Activated T-cell treated with anti-CD3 and anti-CD28 coated beads, Interleukin-2, amount 50 U/mL, for 4 hours (primary cell): ENCODE data around the gene KLHL29. TPM values are rescaled to one million over a fixed set of nuclear protein-coding genes. Genes with fewer than 3 reads are reported as not detected.
"Not testable (repeated sequence)": the region's sequence is repeated elsewhere in the genome, so short reads cannot be mapped to it uniquely, and the experiment has no call there.

Experiments used
- ATAC-seq, 2 donors: fragments of 200-7000 bp; cut with Tn5 transposase; one replicate each; pipeline ENCODE4 v1.10.0; 2021
- DNase-seq: peaks from one replicate; pipeline ENCODE4 v3.0.0-alpha.2; 2020
- H3K27me3 Mint-ChIP-seq: one replicate; pipeline ENCODE4 v1.8.0; 2021; ENCODE audit warnings: low read depth, mixed read lengths
- H3K36me3 Mint-ChIP-seq: one replicate; pipeline ENCODE4 v1.8.0; 2022; ENCODE audit warnings: mixed read lengths; ENCODE audit not compliant: insufficient read depth
- H3K4me1 Mint-ChIP-seq: one replicate; pipeline ENCODE4 v1.8.0; 2021; ENCODE audit warnings: low read depth, mixed read lengths
- H3K4me3 Mint-ChIP-seq: one replicate; pipeline ENCODE4 v1.8.0; 2021; ENCODE audit warnings: mild to moderate bottlenecking, moderate library complexity, mixed read lengths
- H3K9me3 Mint-ChIP-seq: one replicate; pipeline ENCODE4 v1.8.0; 2021; ENCODE audit warnings: mixed read lengths
- total RNA-seq, 3 donors: library from RNA; stranded (reverse); gene quantifications; one replicate each; pipeline ENCODE4 v1.2.1, GENCODE V29; 2021

KLHL29 gene
- total RNA-seq, 3 donors from 2014 or later: 0.82 to 1.5 (median 1.1) TPM

GRCh38 chr2:23720705-23721453, 335.9 kb downstream of the KLHL29 start:
- peaks cover 47% of the 10 kb centered on the region for H3K36me3 Mint-ChIP-seq
- H3K4me3 Mint-ChIP-seq: no peak overlapping the region
- no peak for ATAC-seq
- H3K9me3 Mint-ChIP-seq: peaks cover 27% of the 10 kb centered on the region
- no peak for DNase-seq
- no peaks in the 10 kb centered on the region for H3K27me3 Mint-ChIP-seq
- no peaks in the 10 kb centered on the region for H3K4me1 Mint-ChIP-seq

GRCh38 chr2:23721454-23721826, 336.5 kb downstream of the KLHL29 start:
- Mint-ChIP-seq H3K4me3 (no peak overlapping the region), H3K27me3 (no peaks in the 10 kb centered on the region), H3K36me3 (peaks cover 49% of the 10 kb centered on the region), H3K9me3 (peaks cover 27% of the 10 kb centered on the region), H3K4me1 (no peaks in the 10 kb centered on the region)
- ATAC-seq: no peak
- no peak for DNase-seq

DNA sequence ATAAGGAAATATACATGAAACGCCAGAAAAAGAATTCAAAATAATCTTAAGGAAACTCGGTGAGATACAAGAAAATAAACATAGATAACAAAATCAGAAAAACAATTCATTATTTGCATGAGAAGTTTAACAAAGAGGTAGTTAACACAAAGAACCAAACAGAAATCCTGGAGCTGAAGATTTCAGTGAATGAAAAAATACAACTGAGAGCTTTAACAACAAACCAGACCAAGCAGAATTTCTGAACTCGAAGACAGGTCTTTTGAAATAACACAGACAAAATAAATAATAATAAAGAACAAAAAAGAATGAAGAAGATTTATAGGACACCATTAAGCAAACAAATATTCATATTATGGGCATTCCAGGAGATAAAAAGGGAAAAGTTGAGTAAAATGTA, 337.3 kb downstream of the KLHL29 start:
- Mint-ChIP-seq H3K36me3 (peaks cover 47% of the 10 kb centered on the region), H3K4me3 (no peak overlapping the region), H3K27me3 (no peaks in the 10 kb centered on the region), H3K9me3 (peaks cover 27% of the 10 kb centered on the region), H3K4me1 (no peaks in the 10 kb centered on the region)
- DNase-seq: no peak
- ATAC-seq: no peak

DNA sequence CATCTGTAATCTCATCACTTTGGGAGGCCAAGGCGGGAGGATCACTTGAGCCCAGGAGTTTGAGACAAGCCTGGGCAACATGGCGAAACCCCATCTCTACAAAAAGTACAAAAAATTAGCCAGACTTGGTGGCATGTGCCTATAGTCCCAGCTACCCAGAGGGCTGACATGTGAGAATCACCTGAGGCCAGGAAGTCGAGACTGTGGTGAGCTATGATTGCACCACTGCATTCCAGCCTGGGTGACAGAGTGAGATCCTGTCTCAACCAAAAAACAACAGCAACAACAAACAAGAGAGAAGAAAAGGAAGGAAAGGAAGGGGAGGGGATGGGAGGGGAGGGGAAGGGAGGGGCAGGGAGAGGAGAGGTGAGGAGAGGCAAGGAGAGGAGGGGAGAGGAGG, 338.1 kb downstream of the KLHL29 start:
- H3K4me3 Mint-ChIP-seq, H3K27me3 Mint-ChIP-seq, ATAC-seq, H3K4me1 Mint-ChIP-seq, DNase-seq: not testable (repeated sequence)
- Mint-ChIP-seq H3K36me3 (peaks cover 54% of the 10 kb centered on the region), H3K9me3 (peaks cover 27% of the 10 kb centered on the region)

DNA sequence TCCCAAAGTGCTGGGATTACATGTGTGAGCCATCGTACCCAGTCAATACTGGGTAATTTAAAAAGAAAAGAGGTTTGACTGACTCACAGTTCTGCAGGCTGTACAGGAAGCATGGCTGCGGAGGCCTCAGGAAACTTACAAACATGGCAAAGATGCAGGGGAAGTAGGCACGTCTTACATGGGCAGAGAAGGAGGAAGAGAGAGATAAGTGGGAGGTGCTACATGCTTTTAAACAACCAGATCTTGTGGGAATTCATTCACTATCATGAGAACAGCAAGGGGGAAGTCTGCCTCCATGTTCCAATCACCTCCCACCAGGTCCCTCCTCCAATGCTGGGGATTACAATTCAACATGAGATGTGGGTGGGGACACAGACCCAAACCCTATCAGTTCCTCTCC, 349.4 kb downstream of the KLHL29 start:
- Mint-ChIP-seq H3K27me3 (no peaks in the 10 kb centered on the region), H3K4me3 (no peak overlapping the region), H3K9me3 (no peaks in the 10 kb centered on the region), H3K4me1 (no peaks in the 10 kb centered on the region), H3K36me3 (peaks cover 46% of the 10 kb centered on the region)
- ATAC-seq: no peak
- no peak for DNase-seq

GRCh38 chr2:23736783-23737182, 351.8 kb downstream of the KLHL29 start:
- H3K4me3 Mint-ChIP-seq: not testable (repeated sequence)

GRCh38 chr2:23745068-23745725, 360.2 kb downstream of the KLHL29 start:
- no peaks in the 10 kb centered on the region for H3K4me1 Mint-ChIP-seq
- no peaks in the 10 kb centered on the region for H3K27me3 Mint-ChIP-seq
- no peak for ATAC-seq
- H3K9me3 Mint-ChIP-seq: no peaks in the 10 kb centered on the region
- no peak for DNase-seq
- peaks cover 20% of the 10 kb centered on the region for H3K36me3 Mint-ChIP-seq
- H3K4me3 Mint-ChIP-seq: no peak overlapping the region

More at GRCh38 chr2:23736783-23737182, 351.8 kb downstream of the KLHL29 start:
- ATAC-seq, DNase-seq, H3K4me1 Mint-ChIP-seq, H3K9me3 Mint-ChIP-seq, H3K27me3 Mint-ChIP-seq: not testable (repeated sequence)
- H3K36me3 Mint-ChIP-seq: peaks cover 40% of the 10 kb centered on the region

GRCh38 chr2:23745726-23746105, 360.7 kb downstream of the KLHL29 start:
- DNase-seq (no peak), ATAC-seq (no peak)
- Mint-ChIP-seq H3K4me1 (no peaks in the 10 kb centered on the region), H3K27me3 (no peaks in the 10 kb centered on the region), H3K9me3 (no peaks in the 10 kb centered on the region), H3K4me3 (no peak overlapping the region), H3K36me3 (peaks cover 23% of the 10 kb centered on the region)

GRCh38 chr2:23746141-23746863, 361.3 kb downstream of the KLHL29 start:
- peaks cover 25% of the 10 kb centered on the region for H3K36me3 Mint-ChIP-seq
- H3K27me3 Mint-ChIP-seq: no peaks in the 10 kb centered on the region
- DNase-seq: no peak
- H3K4me1 Mint-ChIP-seq: no peaks in the 10 kb centered on the region
- no peak for ATAC-seq
- no peaks in the 10 kb centered on the region for H3K9me3 Mint-ChIP-seq
- no peak overlapping the region for H3K4me3 Mint-ChIP-seq

DNA sequence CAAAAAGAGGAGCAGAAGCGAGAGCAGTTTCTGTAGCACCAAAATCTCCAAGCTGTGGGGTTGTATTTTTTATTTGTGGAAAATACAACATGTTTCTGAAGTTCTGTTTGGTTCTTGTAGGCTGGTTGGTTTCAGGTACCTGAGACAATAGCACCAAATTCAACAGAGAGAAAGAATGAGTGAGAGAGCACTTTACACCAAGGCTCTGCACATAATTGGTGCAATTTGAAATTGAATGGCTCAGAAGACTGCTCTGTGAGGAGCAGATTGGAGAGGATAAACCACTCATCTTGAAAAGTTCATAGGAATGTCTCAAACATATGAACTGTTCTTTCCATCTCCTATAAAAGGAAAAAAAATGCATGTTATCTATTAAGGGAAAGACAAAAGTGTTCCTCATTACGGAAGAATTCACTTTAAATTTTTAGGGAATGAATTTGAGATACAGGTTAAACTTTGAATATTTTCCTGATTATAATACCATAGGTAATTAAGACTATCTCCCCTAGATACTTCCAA, 366.8 kb downstream of the KLHL29 start:
- Mint-ChIP-seq H3K9me3 (no peaks in the 10 kb centered on the region), H3K36me3 (peaks cover 24% of the 10 kb centered on the region), H3K4me3 (no peak overlapping the region), H3K27me3 (no peaks in the 10 kb centered on the region), H3K4me1 (no peaks in the 10 kb centered on the region)
- DNase-seq (no peak), ATAC-seq (no peak)

- no peaks in the 10 kb centered on the region for H3K27me3 Mint-ChIP-seq
Measured at GRCh38 chr2:23753291-23754010, 368.5 kb downstream of the KLHL29 start.

GRCh38 chr2:23754970-23755369, 370.0 kb downstream of the KLHL29 start:
- DNase-seq (no peak), ATAC-seq (no peak)
- peaks cover 34% of the 10 kb centered on the region for H3K36me3 Mint-ChIP-seq
- H3K4me1 Mint-ChIP-seq: peaks cover 3% of the 10 kb centered on the region
- H3K9me3 Mint-ChIP-seq: no peaks in the 10 kb centered on the region
- no peak overlapping the region for H3K4me3 Mint-ChIP-seq
- no peaks in the 10 kb centered on the region for H3K27me3 Mint-ChIP-seq

More at GRCh38 chr2:23753291-23754010, 368.5 kb downstream of the KLHL29 start:
- DNase-seq (no peak), ATAC-seq (no peak)
- no peak overlapping the region for H3K4me3 Mint-ChIP-seq
- H3K4me1 Mint-ChIP-seq: peaks cover 3% of the 10 kb centered on the region
- no peaks in the 10 kb centered on the region for H3K9me3 Mint-ChIP-seq
- H3K36me3 Mint-ChIP-seq: peaks cover 35% of the 10 kb centered on the region

- Mint-ChIP-seq H3K36me3 (peaks cover 35% of the 10 kb centered on the region), H3K4me1 (peaks cover 7% of the 10 kb centered on the region), H3K9me3 (no peaks in the 10 kb centered on the region), H3K4me3 (no peak overlapping the region), H3K27me3 (no peaks in the 10 kb centered on the region)
- ATAC-seq: no peak
- no peak for DNase-seq
Measured at GRCh38 chr2:23756593-23757292, 371.8 kb downstream of the KLHL29 start.
